Measurements from ENCODE around the gene PTGER3. TPM values are rescaled to one million over a fixed set of nuclear protein-coding genes. Genes with fewer than 3 reads are reported as not detected.
A peak's percentile ranks its signal among the peaks of the same experiment; 100 is the strongest.

The PTGER3 gene
- total RNA-seq, 1 donor from 2014 or later: 0.54 TPM

- Mint-ChIP-seq H3K4me1 (peaks cover 22% of the 10 kb centered on the region), H3K27me3 (ENCODE audit: low read depth) (peaks cover 33% of the 10 kb centered on the region), H3K27ac (peak within 1 kb of the TSS; percentile 100), H3K4me3 (peak within 1 kb of the TSS; percentile 97), H3K9me3 (no peaks in the 10 kb centered on the region), H3K36me3 (peaks cover 3% of the 10 kb centered on the region)
- peak; percentile 61 to 82 for DNase-seq (ENCODE audit: low spot score in 2 of 2, unreplicated experiment in 2 of 2)
- no peak for TF ChIP-seq CTCF (IDR thresholded peaks at IDR 0.05; ENCODE audit: unreplicated experiment)
These were observed 33.4 kb upstream of the PTGER3 start, which contains the start of gene ZRANB2 for GRCh38 chr1:71080739-71081696. ZRANB2 (minus strand) TSS chr1:71081035; CDS start chr1:71080995, 40 bp downstream.

GRCh38 chr1:71080230-71080738, 32.7 kb upstream of the PTGER3 start:
- Mint-ChIP-seq H3K4me1 (peaks cover 22% of the 10 kb centered on the region), H3K36me3 (peaks cover 6% of the 10 kb centered on the region), H3K27ac (peak overlapping the region; percentile 100), H3K27me3 (ENCODE audit: low read depth) (peaks cover 26% of the 10 kb centered on the region), H3K4me3 (peak overlapping the region; percentile 97), H3K9me3 (no peaks in the 10 kb centered on the region)
- TF ChIP-seq CTCF (IDR thresholded peaks at IDR 0.05; ENCODE audit: unreplicated experiment): no peak
- DNase-seq (ENCODE audit: low spot score in 2 of 2, unreplicated experiment in 2 of 2): no peak

DNA sequence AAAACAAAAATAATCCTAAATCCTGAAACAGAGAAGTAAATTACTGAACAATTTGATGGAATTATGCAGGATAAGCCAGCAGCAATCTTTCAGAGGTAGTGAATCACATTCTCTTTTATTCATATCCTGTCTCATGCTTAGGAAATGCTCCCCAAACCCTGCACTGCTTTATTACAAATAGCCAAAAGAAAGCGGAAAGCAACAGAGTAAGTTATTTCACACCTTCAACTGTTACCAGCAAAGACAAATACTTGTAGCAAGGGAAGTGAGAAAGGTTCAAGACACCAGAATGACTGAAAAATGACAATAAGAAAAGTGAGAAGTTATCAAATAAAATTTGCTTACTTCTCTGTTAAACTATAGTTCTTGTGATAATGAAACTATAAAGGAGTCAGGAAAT, 27.1 kb upstream of the PTGER3 start:
- no peak for DNase-seq (ENCODE audit: low spot score in 2 of 2, unreplicated experiment in 2 of 2)
- H3K9me3 Mint-ChIP-seq: no peaks in the 10 kb centered on the region
- peaks cover 35% of the 10 kb centered on the region for H3K36me3 Mint-ChIP-seq
- no peak for TF ChIP-seq CTCF (IDR thresholded peaks at IDR 0.05; ENCODE audit: unreplicated experiment)
- no peaks in the 10 kb centered on the region for H3K27me3 Mint-ChIP-seq (ENCODE audit: low read depth)
- no peak overlapping the region for H3K4me3 Mint-ChIP-seq
- no peak overlapping the region for H3K27ac Mint-ChIP-seq
- H3K4me1 Mint-ChIP-seq: peaks cover 7% of the 10 kb centered on the region

DNA sequence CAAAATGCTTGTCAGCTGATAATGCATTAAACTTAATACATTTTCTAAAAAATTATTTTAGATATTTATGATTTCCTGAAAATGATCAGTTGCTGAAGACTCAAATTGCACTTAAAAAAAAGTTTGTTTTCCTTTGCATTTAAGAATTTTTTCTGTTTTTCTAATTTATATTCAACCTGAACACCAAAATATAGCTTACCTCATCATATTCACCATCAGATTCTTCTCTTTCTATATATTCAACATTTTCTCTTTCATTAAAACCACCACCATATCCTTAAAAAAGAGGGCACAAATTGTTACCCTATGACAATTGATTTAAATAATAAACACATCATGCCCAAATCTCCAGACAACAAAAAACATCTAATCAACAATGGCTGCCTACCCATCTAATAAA, 24.7 kb upstream of the PTGER3 start:
- no peak for TF ChIP-seq CTCF (IDR thresholded peaks at IDR 0.05; ENCODE audit: unreplicated experiment)
- Mint-ChIP-seq H3K36me3 (peaks cover 47% of the 10 kb centered on the region), H3K9me3 (no peaks in the 10 kb centered on the region), H3K4me3 (no peak overlapping the region), H3K27me3 (ENCODE audit: low read depth) (no peaks in the 10 kb centered on the region), H3K27ac (no peak overlapping the region), H3K4me1 (no peaks in the 10 kb centered on the region)
- no peak for DNase-seq (ENCODE audit: low spot score in 2 of 2, unreplicated experiment in 2 of 2)

DNA sequence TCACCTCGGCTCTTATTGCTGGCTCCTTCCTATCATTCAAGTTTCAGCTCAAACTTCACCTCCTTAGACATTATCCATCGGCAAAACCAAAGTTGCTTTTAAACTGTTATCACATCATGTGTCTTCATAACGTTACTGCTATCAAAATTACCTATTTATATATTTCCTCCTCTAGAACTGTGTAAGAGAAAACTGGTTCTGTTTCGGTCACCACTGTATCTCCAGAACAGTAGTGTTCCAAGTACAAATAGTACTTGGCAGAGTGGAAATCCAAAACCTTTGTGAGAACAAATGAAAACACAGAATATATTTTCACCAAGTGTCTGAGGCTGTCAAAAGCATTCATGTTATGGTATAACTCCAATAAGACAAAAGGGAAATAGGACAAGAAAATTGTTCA, 24.1 kb upstream of the PTGER3 start:
- TF ChIP-seq CTCF (IDR thresholded peaks at IDR 0.05; ENCODE audit: unreplicated experiment): no peak
- no peaks in the 10 kb centered on the region for H3K4me1 Mint-ChIP-seq
- H3K4me3 Mint-ChIP-seq: no peak overlapping the region
- no peak for DNase-seq (ENCODE audit: low spot score in 2 of 2, unreplicated experiment in 2 of 2)
- H3K36me3 Mint-ChIP-seq: peaks cover 48% of the 10 kb centered on the region
- no peaks in the 10 kb centered on the region for H3K27me3 Mint-ChIP-seq (ENCODE audit: low read depth)
- H3K27ac Mint-ChIP-seq: no peak overlapping the region
- H3K9me3 Mint-ChIP-seq: no peaks in the 10 kb centered on the region

Measured in mesothelial cell of epicardium (in vitro differentiated cells).